GM19193 (cell line): ENCODE measurements around the gene SLC6A9.
A peak's percentile ranks its signal among the peaks of the same experiment; 100 is the strongest.

Experiments used
- POLR2A ChIP-seq: IDR thresholded peaks from 4 replicates; pipeline ENCODE4 v1.6.1; 2011; ENCODE audit not compliant: insufficient read depth, insufficient read length; ENCODE audit errors: extremely low read depth

Gene SLC6A9

GRCh38 chr1:43991476-43992231 is 39.6 kb downstream of the SLC6A9 start, which contains the start of gene CCDC24:
Gene CCDC24, plus strand, starts transcription at chr1:43991599. Its CDS starts 280 bp downstream, at chr1:43991879.
- peak; percentile 26 for TF ChIP-seq POLR2A

GRCh38 chr1:43991200-43991475 is 40.1 kb downstream of the SLC6A9 start:
- no peak for TF ChIP-seq POLR2A

- no peak for TF ChIP-seq POLR2A
Measured at GRCh38 chr1:43990271-43991199, 40.7 kb downstream of the SLC6A9 start.

GRCh38 chr1:43987159-43987902 is 43.9 kb downstream of the SLC6A9 start:
- no peak for TF ChIP-seq POLR2A

- TF ChIP-seq POLR2A, result no peak
Measured at GRCh38 chr1:43986712-43987111, 44.5 kb downstream of the SLC6A9 start.

DNA sequence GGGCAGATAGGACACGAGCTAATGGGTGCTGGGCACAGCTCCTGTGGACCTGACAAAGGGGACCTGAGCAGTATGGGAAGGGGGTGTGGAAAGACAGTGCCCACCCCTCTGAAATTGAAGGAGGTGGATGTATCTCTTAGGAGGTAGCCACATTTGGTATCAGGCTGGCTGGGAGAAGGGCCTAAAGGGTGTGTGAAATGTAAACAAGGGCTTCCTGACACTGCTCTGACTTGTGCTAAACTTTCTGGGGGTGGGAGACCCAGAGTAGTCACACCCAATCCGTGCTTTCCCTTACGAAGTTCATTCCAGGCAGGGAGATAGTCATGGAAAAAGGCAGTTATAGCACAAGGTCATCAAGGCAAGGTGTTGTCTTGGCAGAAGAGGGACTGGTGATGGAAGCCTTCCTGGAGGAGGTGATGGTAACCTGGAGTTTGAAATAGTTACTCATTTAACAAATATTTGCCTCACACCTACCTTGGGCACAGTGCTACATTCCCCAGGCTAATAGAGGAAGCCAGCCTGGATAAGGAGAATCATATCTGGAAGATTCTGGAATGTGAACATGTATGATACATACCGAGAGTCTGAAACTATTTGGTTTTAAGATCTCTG is 45.2 kb downstream of the SLC6A9 start:
- no peak for TF ChIP-seq POLR2A

- TF ChIP-seq POLR2A, result no peak
Measured at GRCh38 chr1:43984855-43985254, 46.4 kb downstream of the SLC6A9 start.

DNA sequence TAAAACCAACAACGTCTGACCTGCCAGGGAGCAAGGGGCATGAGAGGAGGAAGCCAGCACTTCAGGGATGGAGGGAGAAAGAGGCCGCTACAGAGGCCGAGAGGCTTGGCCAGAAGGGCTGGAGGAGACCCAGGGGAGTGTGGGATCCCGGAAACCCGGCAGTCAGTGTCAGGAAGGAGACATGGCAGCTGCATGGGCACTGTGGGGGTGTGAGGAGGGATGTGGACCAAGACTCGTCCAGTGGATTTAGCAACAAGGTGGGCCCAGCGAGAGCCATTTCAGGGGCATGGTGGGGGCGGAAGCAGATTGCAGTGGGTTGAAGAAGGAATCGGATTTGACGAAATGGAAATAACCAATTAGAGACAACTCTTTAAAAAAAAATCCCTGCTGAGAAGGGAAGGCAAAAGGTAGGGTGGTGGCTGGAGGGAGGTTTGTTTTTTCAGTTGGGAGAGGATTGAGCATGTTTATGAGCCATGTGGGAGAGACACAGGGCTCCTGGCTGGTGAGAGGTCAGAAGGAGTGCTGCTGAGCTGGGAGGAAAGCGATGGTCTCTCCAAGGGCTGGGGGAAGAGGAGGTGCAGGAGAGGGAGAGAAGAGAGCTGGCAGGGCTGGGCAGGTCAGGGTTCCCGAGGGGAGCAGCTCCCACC is 47.9 kb downstream of the SLC6A9 start:
- no peak for TF ChIP-seq POLR2A

DNA sequence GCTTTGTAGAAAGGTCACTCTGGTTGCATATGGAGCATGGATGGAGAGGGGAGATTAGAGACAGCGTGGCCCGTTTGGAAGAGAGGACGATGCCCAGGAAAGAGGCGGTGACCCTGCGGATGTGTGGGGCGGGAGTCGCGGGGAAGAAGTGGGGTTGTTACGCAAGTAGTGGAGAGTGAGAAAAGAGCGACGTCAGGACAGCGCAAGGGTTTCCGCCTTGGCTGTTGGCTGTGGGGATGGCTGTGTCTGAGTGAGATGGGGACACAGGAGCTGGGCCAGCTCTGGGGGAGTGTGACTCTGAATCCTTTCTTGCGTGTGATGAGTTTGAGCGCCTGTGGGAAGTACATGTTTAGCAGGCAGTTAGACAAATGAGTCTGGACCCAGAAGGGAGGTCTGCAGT is 48.5 kb downstream of the SLC6A9 start:
- TF ChIP-seq POLR2A, result no peak

DNA sequence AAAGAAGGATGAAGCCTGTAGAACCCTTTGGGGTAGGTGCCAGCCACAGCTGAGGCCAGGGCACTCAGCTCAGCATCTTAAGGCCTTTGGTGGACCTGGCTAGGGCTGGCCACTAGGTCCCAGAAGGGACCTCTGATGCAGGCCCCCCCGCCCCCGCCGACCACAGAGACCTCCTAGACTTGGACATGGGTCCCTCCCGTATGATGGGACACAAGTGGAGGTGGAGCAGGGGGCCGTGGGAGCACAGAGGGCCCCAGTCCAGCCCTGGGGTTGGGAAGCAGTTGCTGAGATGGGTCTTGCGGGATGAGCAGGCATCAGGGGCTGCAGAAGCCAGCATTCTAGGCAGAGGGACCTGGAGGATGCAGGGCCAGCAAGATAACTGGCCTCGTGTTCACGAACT is 49.0 kb downstream of the SLC6A9 start:
- TF ChIP-seq POLR2A, result no peak

- no peak for TF ChIP-seq POLR2A
Measured at GRCh38 chr1:43981636-43982035, 49.6 kb downstream of the SLC6A9 start.

- TF ChIP-seq POLR2A, result no peak
Measured at GRCh38 chr1:43981135-43981491, 50.1 kb downstream of the SLC6A9 start.

DNA sequence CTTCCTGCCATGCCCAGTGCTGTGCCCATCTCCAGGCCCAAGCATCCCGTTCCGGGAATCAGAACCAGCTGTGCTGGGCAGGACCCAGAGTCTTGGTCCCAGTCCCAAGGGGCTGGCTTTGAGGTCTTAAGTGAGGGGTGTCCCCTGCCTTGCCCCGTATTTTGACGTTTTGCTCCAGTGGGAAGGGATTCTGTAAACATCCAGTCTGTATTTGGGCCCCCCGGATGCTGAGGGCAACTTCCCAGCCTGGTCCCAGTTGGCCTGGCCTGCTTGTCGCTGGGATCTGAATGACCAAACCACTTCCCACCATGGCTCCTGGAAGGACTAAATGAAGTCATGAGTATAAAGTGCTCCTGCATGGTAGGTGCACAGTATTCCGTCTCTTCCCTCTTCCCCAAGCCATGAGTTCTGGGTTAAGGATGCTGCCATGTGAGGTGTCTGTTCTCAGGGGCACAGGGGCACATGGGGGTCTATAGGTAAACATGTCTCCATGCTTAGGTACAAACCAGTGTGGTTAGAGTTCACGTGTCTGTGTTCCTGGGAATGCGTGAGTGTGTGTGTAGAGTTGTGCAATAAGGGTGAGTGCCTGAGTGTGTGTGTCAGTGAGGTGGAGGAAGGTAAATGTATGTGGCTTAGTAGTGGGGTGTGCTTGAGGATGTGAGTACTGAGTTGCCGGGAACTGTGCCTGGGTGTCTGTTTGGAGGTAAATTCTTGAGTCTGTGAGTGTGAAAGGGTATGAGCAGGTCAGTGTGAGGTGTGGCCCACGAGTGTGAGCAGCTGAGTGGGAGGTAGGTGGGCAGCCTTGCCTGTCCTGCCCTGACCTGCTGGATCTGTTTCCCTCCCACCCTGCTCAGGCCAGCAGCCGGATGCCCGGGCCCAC is 50.8 kb downstream of the SLC6A9 start:
- TF ChIP-seq POLR2A, result no peak
